ENCODE data around the gene IL17RA.

- TF ChIP-seq CTCF (IDR thresholded peaks at IDR 0.05; ENCODE audit: poor library complexity), result no peak
- TF ChIP-seq EZH2phosphoT487 (IDR thresholded peaks at IDR 0.05; ENCODE audit: low read depth, severe bottlenecking, unreplicated experiment), result no peak
Observed at GRCh38 chr22:17083255-17083654, 1.5 kb upstream of the IL17RA start.

All from hepatocyte (in vitro differentiated cells).